ENCODE results near the gene TEKT2.

The TEKT2 gene, protein sequence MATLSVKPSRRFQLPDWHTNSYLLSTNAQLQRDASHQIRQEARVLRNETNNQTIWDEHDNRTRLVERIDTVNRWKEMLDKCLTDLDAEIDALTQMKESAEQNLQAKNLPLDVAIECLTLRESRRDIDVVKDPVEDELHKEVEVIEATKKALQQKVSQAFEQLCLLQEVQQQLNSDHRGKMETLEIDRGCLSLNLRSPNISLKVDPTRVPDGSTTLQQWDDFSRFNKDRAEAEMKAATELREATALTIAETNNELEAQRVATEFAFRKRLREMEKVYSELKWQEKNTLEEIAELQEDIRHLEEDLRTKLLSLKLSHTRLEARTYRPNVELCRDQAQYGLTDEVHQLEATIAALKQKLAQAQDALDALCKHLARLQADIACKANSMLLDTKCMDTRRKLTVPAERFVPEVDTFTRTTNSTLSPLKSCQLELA

DNA sequence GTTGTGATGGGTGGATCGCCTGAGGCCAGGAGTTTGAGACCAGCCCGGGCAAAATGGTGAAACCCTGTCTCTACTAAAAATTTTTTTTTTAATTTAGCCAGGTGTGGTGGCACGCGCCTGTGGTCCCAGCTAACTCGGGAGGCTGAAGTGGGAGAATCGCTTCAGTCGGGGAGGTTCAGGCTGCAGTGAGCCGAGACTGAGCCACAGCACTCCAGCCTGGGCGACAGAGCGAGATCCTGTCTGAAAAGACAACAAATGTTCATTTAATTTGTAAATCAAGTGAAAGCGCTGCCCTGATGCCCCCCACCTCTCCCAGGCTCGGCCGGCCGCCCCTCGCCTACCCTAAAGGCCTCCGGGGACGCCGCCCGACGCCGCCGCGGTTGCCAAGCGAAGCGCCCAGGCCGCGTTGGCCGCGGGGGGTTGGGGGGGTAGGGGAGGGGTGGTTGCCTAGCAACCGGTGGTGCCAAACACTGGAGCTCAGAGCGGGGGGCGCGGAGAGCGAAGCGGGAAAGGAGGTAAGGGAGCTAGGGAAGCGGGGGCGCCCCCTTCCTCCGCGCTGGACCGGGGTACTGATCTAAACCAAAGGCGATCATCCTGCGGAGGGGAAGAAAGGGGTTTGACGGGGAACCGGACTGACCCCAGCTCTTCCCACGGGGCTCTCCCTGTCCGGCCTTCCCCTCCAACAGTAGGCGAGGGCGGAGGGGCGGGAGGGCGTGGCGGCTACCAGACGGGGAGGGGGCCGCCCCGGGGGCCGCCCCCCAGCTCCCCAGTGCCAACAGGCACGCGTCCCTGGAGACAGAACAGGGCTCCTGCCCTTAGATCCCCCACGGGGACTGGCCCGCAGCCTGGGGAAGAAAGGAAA lies at the start of gene TEKT2:
Gene TEKT2, plus strand, starts transcription at position 460 of the 862 bp plus-strand sequence. CDS start 828 bp downstream, outside the sequence.
- DNase-seq: no peak

DNA sequence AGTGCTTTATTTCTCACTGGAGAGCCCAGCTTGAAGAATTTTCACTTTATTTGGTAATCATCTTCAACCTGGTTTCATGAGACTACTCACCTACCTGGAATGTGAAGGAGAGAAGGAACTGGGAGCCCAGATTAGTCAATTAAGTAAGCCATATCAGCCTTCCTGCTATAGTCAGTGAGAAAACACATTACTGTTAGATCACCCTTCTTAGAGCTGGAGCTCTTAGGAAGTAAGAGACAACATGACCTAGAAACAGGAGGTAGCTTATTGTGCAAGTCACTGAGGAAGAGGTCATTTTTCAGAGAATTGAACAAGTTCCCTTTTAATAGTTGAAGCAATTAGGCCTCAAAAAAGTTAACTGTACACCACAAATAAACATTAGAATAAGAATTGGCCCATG lies 49.2 kb upstream of the TEKT2 start:
- no peak for DNase-seq

DNA sequence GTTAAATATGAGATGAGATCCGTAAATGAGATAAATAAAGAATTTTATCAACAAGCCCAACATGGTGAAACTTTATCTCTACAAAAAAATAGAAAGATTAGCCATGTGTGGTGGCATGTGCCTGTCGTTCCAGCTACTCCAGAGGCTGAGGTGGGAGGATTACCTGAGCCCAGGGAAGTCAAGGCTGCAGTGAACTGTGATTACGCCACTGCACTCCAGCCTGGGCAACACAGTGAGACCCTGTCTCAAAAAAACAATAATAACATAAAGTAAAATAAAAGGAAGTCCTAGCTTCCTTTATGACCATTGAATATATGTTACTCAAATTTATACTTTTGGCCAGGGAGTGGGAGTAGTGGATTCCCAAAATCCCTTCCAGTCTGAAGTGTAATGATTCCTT lies 48.7 kb upstream of the TEKT2 start:
- no peak for DNase-seq

DNA sequence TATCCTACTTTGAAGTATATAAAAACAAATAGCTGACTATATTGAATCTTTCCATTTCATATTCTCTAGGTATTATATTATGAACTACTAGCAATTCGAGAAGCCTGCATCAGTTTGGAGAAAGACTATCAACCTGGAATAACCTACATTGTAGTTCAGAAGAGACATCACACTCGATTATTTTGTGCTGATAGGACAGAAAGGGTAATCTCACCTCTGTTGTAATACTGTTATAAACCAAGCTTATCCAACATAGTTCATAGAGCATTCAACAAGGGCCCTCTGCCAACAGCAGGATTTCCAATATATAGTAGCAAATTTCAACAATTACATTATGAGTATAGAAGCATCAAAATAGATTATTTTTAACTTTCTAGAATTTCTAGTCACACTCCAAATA lies 43.7 kb upstream of the TEKT2 start:
- no peak for DNase-seq

DNA sequence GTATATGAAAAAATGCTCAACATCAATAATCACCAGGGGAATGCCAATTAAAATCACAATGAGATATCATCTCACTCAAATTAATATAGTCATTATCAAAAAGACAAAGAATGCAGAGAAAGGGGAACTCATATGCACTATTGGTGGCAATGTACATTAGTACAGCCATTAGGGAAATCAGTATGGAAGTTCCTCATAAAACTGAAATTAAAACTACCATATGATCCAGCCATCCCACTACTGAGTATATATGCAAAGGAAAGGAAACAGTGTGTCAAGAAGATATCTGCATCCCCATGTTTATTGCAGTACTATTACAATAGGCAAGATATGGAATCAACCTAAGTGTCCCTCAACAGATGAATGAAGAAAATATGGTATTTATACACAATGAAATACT lies 32.1 kb upstream of the TEKT2 start:
- DNase-seq: no peak

DNA sequence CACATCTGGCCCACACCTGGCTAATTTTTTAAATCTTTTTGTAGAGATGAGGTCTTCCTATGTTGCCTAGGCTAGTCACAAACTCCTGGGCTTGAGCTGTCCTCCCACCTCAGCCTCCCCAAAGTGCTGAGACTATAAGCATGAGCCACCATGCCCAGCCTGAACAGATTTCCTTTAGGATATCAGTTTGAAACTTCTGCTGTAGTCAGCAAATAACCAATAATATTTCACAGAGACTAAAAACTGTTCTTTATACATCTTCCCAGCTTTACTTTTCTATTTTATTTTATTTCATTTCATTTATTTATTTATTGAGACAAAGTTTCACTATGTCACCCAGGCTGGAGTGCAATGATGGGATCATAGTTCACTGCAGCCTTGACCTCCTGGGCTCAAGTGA lies 29.9 kb upstream of the TEKT2 start:
- DNase-seq: no peak

DNA sequence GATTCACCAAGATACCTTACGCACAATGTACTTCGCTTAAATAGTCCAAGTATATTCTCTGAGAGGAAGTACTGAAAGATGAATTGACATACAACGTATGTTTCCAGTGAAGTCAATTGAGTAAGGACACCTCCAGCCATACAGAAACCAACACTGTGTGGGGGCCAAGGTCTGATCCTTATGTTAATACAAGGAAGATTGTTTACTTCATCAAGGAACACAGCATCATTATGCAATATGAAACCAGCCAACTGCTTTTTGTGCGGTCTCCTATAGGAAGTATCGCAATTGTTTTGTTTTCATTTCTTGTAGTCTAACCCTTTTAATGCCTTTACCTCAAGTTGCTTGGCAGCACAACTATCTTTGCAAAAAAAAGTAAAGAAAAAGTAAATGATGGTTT lies 28.2 kb upstream of the TEKT2 start:
- DNase-seq: no peak

DNA sequence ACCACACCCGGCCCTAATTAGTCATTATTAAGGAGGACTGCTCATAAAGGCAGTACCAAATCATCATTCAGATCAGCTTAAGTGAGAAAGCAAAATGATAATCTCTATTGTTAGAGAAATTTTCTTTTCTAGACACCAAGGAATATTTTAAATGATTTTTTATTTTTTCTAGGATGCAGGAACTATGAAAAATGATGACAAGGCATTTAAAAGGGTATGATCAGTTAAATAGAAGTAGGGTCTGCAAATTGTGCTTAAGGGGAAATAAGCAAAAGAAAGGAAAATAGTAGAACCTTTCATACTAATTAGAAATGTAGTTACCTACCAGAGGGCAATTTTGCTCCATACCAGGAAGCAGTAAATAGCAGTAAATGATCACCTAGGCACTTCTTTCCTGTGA lies 21.6 kb upstream of the TEKT2 start:
- no peak for DNase-seq

DNA sequence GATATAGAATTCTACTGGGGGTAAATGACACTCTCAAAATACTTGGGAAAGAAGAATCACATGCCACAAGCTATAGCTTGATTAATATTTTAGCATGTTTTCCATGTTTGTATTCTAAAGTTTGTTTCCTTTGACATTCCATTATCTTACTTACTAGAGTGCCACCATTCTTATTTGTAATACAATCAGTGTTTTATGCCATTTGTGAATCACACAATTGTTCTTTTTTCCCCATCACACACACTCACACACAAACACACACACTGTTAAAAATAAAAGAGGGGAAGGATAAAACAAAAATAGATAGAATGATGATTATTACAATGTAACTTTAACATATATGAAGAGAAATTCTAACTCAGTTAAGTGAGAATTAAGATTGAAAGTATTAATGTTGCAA lies 16.0 kb upstream of the TEKT2 start:
- no peak for DNase-seq

DNA sequence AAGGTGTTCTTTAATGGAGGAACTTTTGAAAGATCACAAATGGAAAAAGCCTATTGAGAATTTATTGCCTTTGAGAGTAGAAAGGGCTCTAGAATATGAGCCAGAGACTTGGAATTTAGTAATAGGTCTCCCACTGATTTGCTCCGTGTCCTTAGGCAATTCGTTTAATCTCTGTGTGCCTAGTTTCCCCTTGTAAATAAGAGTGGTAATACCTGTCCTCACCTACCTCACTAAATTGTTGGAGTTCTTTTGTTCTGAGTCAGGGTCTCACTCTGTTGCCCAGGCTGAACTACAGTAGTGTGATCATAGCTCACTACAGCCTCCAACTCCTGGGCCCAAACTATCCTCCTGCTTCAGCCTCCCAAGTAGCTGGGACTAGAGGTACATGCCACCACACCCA lies 15.0 kb upstream of the TEKT2 start:
- DNase-seq: no peak

DNA sequence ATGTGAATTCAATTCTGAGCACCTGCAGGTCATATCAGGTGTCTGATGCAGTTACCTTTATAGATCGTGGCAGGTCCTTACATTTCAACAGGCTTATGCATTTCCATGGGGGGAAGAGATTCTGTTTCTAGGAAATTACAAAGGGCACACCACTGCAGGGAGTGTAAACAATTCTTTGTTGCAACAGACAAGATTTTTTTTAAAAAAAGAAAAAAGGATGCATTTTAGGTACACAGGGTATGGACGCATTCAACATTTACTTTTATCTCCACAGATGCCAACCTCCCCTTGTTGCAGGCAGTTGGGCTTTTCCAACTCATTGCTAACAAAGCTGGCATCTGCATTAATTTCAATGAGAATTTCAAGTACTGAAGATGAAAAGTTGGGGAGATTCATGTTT lies 13.5 kb upstream of the TEKT2 start:
- DNase-seq: no peak

DNA sequence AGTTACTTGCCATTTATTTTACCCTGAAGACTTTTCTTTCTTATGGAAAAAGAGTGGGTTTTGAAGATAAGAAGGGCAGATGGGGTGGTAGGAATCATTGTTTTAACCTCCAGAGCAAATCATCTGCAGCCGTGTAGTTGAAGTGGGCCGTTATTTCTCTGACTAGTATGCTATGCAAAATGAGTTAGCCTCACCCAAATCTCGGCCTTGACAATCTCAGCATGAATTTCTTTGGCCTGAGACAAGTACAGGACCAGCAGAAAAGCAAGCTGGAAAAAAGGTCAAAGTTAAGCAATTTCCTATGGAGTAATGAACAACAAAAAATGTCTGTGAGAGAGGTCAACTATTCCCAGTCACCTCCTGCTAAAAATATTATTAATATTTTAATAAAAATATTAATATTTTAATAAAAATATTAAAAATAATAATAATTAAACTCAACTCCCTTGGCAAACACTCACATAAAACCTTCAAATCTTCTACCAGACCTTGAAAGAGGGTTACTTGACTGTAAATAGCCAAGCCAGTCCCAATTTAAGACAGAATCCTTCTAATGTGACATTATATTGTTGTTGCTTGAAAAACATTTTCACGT lies 6.8 kb upstream of the TEKT2 start:
- DNase-seq: no peak

DNA sequence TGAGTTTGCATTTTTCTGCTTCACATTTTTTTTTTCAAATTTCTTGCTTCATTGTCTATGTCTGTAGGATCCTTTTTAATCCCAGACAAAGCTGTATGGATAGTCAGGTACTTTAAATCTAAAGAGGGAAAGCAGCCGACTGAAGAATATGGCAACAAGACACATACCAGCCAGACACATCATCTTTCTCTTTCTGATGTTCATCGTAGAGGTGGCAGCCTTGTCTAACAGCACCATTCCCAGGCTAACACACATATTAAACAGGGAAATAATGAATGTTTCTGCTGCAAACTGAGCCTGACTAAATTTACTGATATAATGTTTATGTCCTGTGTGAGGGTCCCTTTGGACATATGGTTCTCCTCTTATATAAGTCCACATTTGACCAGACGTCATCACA lies 3.7 kb upstream of the TEKT2 start:
- DNase-seq: no peak

DNA sequence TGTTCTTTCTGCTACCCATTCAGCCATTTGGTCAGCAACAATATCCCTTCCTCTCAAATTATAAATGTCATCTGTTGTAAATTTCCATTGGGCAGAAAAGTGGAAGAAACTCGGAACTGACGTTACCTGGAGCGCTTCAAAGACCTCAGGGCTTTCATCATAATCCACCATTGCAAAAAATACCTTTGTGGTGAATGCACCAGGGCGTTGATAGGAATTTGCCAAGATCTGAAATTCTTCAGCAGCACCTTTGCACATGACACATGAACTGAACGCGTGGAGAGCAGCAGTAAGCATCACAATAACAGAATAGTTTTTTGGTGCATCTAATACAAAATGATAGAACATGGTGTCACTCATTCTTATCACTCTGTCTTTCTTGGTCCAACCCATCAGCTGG lies 3.1 kb upstream of the TEKT2 start:
- DNase-seq: no peak

DNA sequence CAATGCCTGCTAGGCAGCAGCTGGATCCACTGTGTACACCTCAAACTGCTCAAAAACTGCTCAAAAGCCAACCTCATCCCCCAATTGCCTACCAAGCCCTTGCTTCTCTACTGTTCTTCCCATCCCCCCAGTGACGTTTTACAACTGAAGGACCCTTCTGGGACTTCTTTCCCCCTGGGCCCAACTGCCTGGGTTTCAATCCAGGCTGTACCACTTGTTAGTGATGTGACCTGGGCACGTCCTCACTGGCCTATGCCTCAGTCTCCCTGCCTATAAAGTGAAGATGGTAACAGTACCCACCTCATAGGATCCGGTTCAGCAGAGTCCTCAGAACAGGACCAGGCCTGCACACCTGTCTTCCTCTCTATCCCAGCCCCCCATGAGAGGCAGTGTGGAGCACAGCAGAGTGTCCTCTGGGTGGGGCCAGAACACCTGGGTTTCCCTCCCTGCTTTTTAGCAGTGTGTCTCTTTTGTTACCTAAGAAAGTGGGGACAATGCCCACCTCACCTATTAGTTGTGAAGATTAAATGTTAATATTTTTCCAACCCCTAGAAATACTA lies 1.9 kb upstream of the TEKT2 start:
- DNase-seq: no peak

DNA sequence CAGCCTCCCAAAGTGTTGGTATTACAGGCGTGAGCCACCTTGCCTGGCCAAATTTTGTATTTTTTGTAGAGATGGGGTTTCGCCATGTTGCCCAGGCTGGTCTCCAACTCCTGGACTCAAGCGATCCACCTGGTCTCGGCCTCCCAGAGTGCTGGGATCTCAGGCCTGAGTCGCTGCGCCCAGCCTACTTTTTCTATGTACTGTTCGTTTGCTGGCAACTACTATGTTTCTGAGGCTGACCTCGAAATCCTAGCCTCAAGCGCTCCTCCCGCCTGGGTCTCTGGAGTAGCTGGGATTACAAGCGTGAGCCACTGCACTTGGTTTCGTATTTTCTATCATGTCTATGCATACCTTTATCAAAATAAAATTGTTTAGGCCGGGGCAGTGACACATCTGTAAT lies 675 bp upstream of the TEKT2 start:
- DNase-seq: no peak

DNA sequence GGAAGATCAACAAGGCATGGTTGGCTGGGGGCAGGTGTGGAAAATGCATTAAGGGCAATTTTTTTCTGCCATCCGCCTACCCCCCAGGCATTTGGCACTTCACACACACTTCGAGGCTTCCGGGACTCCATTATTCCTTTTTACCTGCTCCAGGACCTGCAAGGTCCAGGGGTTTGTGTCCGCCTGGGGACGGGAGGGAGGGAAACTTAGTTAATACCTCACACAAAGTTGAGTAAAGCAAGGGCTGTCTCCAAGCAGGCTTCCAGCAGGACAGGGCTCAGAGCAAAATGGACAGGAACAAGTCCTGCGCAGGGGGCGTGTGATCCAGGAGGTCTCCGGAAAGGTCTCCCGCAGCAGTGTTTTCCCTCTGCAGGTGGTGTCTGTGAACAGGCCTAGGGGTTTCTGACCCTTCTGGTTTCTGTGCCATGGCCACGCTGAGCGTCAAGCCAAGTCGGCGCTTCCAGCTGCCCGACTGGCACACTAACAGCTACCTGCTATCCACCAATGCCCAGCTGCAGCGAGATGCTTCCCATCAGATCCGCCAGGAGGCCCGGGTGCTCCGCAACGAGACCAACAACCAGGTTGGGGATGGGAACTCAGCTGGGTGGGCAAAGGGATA lies 712 bp downstream of the TEKT2 start:
- no peak for DNase-seq

DNA sequence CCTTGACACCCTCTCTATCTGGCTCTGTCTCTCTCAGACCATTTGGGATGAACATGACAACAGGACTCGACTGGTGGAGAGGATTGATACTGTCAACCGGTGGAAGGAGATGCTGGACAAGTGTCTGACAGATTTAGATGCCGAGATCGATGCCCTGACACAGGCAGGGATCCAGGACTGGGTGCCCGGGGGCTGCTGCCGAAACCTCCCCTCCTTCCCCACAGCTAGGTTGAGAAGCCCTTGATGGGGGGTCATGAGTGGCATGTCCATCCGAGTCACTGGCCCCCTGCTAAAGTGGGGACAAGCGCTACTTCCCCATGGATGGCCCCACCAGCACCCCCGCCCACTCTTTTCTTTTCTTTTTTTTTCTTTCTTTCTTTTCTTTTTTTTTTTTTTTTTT lies 1.2 kb downstream of the TEKT2 start:
- DNase-seq: no peak

DNA sequence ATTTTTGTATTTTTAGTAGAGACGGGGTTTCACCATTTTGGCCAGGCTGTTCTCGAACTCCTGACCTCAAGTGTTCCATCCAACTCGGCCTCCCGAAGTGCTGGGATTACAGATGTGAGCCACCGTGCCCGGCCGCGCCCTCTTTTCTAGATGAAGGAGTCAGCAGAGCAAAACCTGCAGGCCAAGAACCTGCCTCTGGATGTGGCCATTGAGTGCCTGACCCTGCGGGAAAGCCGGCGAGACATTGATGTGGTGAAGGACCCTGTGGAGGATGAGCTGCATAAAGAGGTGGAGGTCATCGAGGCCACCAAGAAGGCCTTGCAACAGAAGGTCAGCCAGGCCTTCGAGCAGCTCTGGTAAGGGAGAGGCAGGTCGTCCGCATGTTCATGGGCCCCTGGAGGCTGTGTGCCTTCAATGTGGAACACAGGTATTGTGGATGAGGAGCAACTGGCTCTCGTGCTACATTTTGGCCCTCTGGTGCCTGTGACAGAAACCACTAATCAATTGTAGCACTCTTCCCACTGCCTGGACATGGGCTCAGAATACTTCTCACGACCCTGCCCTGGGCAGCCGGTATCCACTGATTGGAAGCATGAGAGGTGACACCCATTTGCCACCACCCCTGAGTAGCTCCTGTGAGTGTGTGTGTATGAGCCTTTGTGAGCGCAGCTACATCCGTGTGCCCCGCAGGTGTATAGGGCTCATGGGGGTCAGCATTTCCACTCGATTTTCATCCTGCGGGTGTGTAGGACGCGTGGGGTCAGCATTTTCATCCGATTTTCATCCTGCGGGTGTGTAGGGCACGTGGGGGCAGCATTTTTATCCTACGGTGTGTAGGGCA lies 2.0 kb downstream of the TEKT2 start:
- DNase-seq: no peak

DNA sequence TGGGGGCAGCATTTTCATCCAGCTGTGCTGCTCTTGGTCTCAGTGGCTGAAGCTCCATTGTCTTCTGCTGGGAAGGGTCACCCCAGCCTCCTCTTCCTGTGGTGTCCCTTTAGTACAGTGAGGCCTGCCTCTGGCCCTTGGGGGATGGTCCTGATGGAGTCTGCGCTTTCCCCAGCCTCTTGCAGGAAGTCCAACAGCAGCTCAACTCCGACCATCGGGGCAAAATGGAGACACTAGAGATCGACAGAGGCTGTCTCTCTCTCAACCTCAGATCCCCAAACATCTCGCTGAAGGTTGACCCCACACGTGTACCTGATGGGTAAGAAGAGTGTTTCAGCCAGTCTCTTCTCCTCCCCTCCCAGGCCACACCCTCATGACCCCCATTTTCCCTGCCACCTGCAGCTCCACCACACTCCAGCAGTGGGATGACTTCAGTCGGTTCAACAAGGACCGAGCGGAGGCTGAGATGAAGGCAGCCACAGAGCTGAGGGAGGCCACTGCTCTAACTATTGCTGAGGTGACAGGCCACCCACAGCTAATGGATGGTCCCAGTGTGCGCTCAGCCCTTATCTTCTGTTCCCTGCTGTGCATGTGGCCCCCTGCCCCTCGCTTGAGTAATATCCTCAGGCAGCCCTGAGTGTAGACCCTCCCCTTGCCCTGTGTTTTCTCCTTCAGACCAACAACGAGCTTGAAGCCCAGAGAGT lies 2.8 kb downstream of the TEKT2 start:
- DNase-seq: no peak

Measured in stimulated activated CD4-positive, alpha-beta T cell treated with anti-CD3 and anti-CD28 coated beads, Interleukin-1b, Interleukin-23, amount 100 ng/mL, for 48 hours (primary cell).